Adrenal gland (tissue), 12 donors: ENCODE results near the gene VPS37C. TPM values are rescaled to one million over a fixed set of nuclear protein-coding genes. Genes with fewer than 3 reads are reported as not detected.

ENCODE experiments used
- DNase-seq, 7 donors: peaks; one replicate each; pipeline ENCODE4 v3.0.0-alpha.2; 2019 to 2020
- H3K27ac ChIP-seq, 5 donors: fragments of 200-600 bp; sonication (generic) in 4 of 5; 1 replicate in 3 of 5; 2 replicates in 2 of 5; pipeline versions ENCODE4 v1.5.1 to v1.8.0; 2016 to 2020; ENCODE audit warnings: mild to moderate bottlenecking in 1 of 5
- H3K27me3 ChIP-seq: fragments of 200-600 bp; 2 replicates; pipeline ENCODE4 v1.8.0; 2021
- H3K36me3 ChIP-seq, 2 donors: fragments of 200-600 bp; replicated peaks in 1 of 2; 1 replicate in 1 of 2; 2 replicates in 1 of 2; pipeline versions ENCODE4 v1.5.1 to v1.8.0; 2018 to 2022
- H3K4me1 ChIP-seq, 2 donors: fragments of 200-600 bp; replicated peaks in 1 of 2; 1 replicate in 1 of 2; 2 replicates in 1 of 2; pipeline versions ENCODE4 v1.5.1 to v1.8.0; 2018 to 2021
- H3K4me3 ChIP-seq, 4 donors: fragments of 200-600 bp; sonication (generic) in 3 of 4; one replicate each; pipeline ENCODE4 v1.5.1; 2016 to 2018
- H3K9me3 ChIP-seq, 3 donors: fragments of 200-600 bp; sonication (generic) in 1 of 3; replicated peaks in 1 of 3; 1 replicate in 2 of 3; 2 replicates in 1 of 3; pipeline versions ENCODE4 v1.5.1 to v1.8.0; 2016 to 2021
- POLR2A ChIP-seq, 2 donors: fragments of 450-650 bp; IDR thresholded peaks; one replicate each; pipeline ENCODE4 v1.6.1; 2017; ENCODE audit warnings: antibody characterized with exemption in 2 of 2, mild to moderate bottlenecking in 2 of 2, moderate library complexity in 1 of 2
- WGBS, 4 donors: extraction: QIAGEN DNeasy Blood & Tissue Kit in 2 of 4; methylation state at CpG; one replicate each; pipeline versions ENCODE4 v1.1.5 to v1.1.7; 2013 to 2017; 5-methylcytosine and 5-hydroxymethylcytosine counted together
- intact Hi-C, 2 donors: fragments of 100-400 bp; cut with DNase I; formaldehyde crosslinking; loops; one replicate each; pipeline versions ENCODE4 v1.14.1 to v1.15.0; 2022 to 2023
- polyA plus RNA-seq, 3 donors: library from polyadenylated mRNA; stranded (reverse); fragments of 200-250 nt in 2 of 3; fragments of 350-450 nt in 1 of 3; fragmentation: Illumina TruSeq in 1 of 3; extraction: RNeasy Lipid Tissue Mini Kit (QIAGEN cat#74804) in 1 of 3; gene quantifications; one replicate each; pipeline ENCODE4 v1.2.3, GENCODE V29; 2013 to 2014
- total RNA-seq, 9 donors: library from RNA; depleted of rRNA in 4 of 9; stranded (reverse); fragments of >200 nt in 4 of 9; fragments of 120-200 nt in 1 of 9; fragmentation: NEBNext Ultra II Directional in 1 of 9; extraction: Animal tissue kit (Norgen Biotek cat#: 25700) in 1 of 9; gene quantifications; one replicate each; pipeline versions ENCODE4 v1.1.0 to v1.2.4, GENCODE V29; 2013 to 2023
- TF ChIP-seq, protein P1 (sequence below), 6 experiments: fragments of 450-650 bp in 4 of 6; fragments of 200-600 bp in 2 of 6; sonication (generic) in 1 of 6; IDR thresholded peaks; 1 replicate in 5 of 6; 2 replicates in 1 of 6; pipeline versions ENCODE4 v1.5.1 to v1.8.0; 2016 to 2021; ENCODE audit warnings: antibody characterized with exemption in 6 of 6, mild to moderate bottlenecking in 2 of 6, moderate library complexity in 1 of 6
- donor health status: healthy with polysubstance abuse.
- donor health status: Bipolar disorder and iron deficiency.
- donor health status: DM: yes; HTN: yes; CAD: no.
- donor health status: DM: no; HTN: no; CAD: no.
- donor health status: DM: no; HTN: no; CAD: no.
- donor health status: DM: yes; HTN: yes; CAD: no.

VPS37C gene
- total and polyA plus RNA-seq, 12 donors, result 8.6 to 27.9 (median 18.5) TPM

DNA sequence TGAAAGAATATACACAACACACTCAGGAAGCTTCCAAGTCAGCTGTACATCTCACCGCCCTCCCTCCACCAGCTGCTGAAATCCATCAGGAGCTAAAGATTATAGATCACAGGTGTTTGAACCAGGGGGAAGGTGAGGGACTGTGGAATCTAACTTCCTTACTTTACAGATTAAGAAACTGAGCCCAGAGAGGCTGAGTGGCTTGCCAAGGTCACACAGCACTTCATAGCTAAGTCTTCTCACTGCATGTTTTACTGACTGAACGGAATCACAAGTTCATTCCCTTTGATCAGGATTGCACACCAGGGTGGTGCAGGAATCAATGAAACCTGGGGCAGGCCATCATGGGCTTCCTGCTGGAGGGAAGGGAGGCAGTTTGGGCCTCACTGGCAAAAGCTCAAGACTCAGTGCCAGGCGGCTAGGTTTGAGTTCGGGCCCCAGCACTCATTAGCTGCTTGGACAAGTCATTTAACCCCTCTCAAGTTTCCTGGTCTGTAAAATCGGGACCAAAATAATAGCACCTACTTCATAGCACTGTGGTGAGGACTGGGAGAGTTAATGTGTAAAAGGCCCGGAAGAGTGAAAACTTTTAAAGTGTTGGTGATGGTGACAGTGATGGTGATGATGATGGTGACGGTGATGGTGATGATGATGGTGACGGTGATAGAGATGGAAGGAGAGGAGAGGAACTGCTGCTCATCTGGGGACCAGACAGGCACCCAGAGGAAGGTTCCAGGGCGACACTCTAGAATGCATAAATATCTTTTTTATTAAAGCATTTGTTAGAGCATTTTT lies 50.8 kb downstream of the VPS37C start:
- H3K27me3 ChIP-seq, result no peaks in the 10 kb centered on the region
- 84 to 86% (median 85%) methylated on average over 8 to 9 of the region's 9 CpGs for WGBS, 4 donors
- no peak for DNase-seq
- no peak overlapping the region for H3K27ac ChIP-seq
- no peak overlapping the region for H3K4me3 ChIP-seq
- intact Hi-C loops, result no loop called here
- H3K36me3 ChIP-seq, result no peaks in the 10 kb centered on the region
- no peaks in the 10 kb centered on the region for H3K4me1 ChIP-seq
- TF ChIP-seq, protein P1, sequence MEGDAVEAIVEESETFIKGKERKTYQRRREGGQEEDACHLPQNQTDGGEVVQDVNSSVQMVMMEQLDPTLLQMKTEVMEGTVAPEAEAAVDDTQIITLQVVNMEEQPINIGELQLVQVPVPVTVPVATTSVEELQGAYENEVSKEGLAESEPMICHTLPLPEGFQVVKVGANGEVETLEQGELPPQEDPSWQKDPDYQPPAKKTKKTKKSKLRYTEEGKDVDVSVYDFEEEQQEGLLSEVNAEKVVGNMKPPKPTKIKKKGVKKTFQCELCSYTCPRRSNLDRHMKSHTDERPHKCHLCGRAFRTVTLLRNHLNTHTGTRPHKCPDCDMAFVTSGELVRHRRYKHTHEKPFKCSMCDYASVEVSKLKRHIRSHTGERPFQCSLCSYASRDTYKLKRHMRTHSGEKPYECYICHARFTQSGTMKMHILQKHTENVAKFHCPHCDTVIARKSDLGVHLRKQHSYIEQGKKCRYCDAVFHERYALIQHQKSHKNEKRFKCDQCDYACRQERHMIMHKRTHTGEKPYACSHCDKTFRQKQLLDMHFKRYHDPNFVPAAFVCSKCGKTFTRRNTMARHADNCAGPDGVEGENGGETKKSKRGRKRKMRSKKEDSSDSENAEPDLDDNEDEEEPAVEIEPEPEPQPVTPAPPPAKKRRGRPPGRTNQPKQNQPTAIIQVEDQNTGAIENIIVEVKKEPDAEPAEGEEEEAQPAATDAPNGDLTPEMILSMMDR (IDR thresholded peaks at IDR 0.05), result no peak
- no peak for TF ChIP-seq POLR2A (IDR thresholded peaks at IDR 0.05)
- no peaks in the 10 kb centered on the region for H3K9me3 ChIP-seq

DNA sequence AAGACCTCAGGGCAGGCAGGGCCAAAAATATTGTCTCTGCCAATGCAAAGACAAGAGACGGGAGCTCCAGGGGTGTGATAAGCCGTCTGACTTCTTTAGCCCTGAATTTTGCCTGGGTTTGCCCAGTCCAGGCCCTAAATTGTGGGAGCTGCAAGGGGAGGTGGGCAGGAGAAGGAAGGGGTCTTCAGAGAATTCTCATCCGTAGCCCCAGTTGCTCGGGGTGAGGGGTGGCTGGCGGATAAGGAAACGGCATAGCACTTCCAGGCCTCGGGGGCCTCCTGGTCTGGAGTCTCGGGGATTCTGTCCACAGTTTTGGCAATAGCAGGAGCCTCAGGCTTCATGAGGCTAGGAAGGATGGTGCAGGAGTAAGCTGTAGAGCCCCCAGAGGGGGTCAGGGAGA lies 51.6 kb downstream of the VPS37C start:
- no peak for TF ChIP-seq POLR2A (IDR thresholded peaks at IDR 0.05)
- TF ChIP-seq, protein P1 (IDR thresholded peaks at IDR 0.05), result no peak
- 75 to 86% (median 81%) methylated on average over 8 of the region's 8 CpGs for WGBS, 4 donors
- no peak overlapping the region for H3K4me3 ChIP-seq
- intact Hi-C loops, result no loop called here
- H3K27ac ChIP-seq, result no peak overlapping the region
- H3K36me3 ChIP-seq, result no peaks in the 10 kb centered on the region
- H3K9me3 ChIP-seq, result no peaks in the 10 kb centered on the region
- no peaks in the 10 kb centered on the region for H3K27me3 ChIP-seq
- no peaks in the 10 kb centered on the region for H3K4me1 ChIP-seq
- DNase-seq, result no peak

DNA sequence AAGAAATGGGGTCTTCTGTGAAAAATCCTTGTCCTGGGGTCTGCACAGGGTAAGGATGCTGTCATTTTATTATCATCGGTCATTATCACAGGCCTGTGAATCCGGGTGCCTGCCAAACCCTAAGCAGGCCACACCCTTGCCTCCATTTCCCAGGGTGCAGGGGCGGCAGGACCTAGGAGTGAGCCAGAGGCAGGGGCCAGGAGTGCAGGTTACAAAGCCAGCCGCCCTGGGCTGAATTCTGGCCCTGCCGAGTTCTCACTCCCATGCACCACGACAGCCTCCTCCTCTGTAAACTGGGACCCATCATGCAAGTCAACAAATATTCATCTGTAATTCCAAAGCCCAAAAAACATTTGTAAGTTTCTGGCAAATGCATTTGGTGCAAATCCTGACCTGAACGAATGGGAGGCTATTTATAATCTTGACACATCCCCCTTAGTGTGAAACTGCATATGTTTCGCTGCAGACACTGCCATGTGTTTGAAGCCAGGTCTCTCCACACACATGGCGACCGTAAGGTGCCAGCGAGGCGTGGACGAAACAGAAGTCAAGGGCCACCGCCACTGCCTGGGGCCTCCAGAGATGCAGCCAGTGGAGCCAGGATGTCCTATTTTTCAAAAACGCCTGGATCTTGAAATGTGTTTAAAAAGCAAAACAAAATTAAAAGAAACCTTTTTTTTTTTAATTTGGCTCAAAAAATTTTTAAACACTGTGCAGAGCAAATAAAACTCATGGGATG lies 52.2 kb downstream of the VPS37C start:
- Histone ChIP-seq H3K4me3 (no peak overlapping the region), H3K36me3 (no peaks in the 10 kb centered on the region), H3K27ac (no peak overlapping the region), H3K27me3 (no peaks in the 10 kb centered on the region), H3K4me1 (no peaks in the 10 kb centered on the region), H3K9me3 (no peaks in the 10 kb centered on the region)
- TF ChIP-seq, protein P1 (IDR thresholded peaks at IDR 0.05), result no peak
- no peak for TF ChIP-seq POLR2A (IDR thresholded peaks at IDR 0.05)
- intact Hi-C loops, result no loop called here
- 80 to 91% (median 85%) methylated on average over 14 to 15 of the region's 15 CpGs for WGBS, 4 donors
- no peak for DNase-seq

DNA sequence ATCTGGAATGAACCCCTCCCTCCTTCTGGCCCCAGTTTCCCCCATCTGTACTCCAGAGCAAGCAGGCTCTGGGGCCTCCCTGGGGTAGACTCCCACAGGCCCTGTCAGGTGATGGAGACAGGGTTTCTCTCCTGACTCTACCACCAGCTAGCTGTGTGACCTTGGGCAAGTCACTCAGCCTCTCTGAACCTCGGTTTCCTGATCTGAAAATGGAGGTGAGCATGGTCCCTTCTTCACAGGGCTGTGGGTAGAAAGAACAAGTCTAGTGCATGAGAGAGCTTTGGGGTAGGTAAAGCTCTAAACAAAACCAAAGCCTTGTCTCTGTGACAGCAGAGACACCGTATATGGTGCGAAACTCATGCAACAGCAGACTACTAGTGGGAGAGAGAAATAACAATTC lies 53.3 kb downstream of the VPS37C start:
- intact Hi-C loops, result no loop called here
- no peaks in the 10 kb centered on the region for H3K36me3 ChIP-seq
- no peak for TF ChIP-seq POLR2A (IDR thresholded peaks at IDR 0.05)
- TF ChIP-seq, protein P1 (IDR thresholded peaks at IDR 0.05), result no peak
- no peak overlapping the region for H3K27ac ChIP-seq
- no peaks in the 10 kb centered on the region for H3K9me3 ChIP-seq
- WGBS, 4 donors, result 90 to 93% (median 91%) methylated on average over 3 of the region's 3 CpGs
- no peaks in the 10 kb centered on the region for H3K27me3 ChIP-seq
- H3K4me1 ChIP-seq, result no peaks in the 10 kb centered on the region
- no peak for DNase-seq
- H3K4me3 ChIP-seq, result no peak overlapping the region
